Glutamatergic neuron (in vitro differentiated cells): ENCODE data around the gene IFFO2. TPM values are rescaled to one million over a fixed set of nuclear protein-coding genes. Genes with fewer than 3 reads are reported as not detected.

Experiments used
- DNase-seq: peaks from one replicate; pipeline ENCODE4 v3.0.0; 2022
- H3K27ac Mint-ChIP-seq: one replicate; pipeline ENCODE4 v1.8.0; 2020; ENCODE audit warnings: mild to moderate bottlenecking, mixed read lengths, inconsistent platforms; ENCODE audit not compliant: unreplicated experiment
- H3K27me3 Mint-ChIP-seq: one replicate; pipeline ENCODE4 v1.8.0; 2020; ENCODE audit warnings: mild to moderate bottlenecking, moderate library complexity, mixed read lengths, inconsistent platforms; ENCODE audit not compliant: unreplicated experiment
- H3K36me3 Mint-ChIP-seq: one replicate; pipeline ENCODE4 v1.8.0; 2020; ENCODE audit warnings: mild to moderate bottlenecking, mixed read lengths, inconsistent platforms; ENCODE audit not compliant: unreplicated experiment
- H3K4me1 Mint-ChIP-seq: one replicate; pipeline ENCODE4 v1.8.0; 2020; ENCODE audit warnings: mild to moderate bottlenecking, low read depth, mixed read lengths, inconsistent platforms; ENCODE audit not compliant: unreplicated experiment
- H3K4me3 Mint-ChIP-seq: one replicate; pipeline ENCODE4 v1.8.0; 2020; ENCODE audit warnings: mild to moderate bottlenecking, mixed read lengths, inconsistent platforms; ENCODE audit not compliant: unreplicated experiment
- H3K9me3 Mint-ChIP-seq: one replicate; pipeline ENCODE4 v1.8.0; 2020; ENCODE audit warnings: mild to moderate bottlenecking, moderate library complexity, mixed read lengths, inconsistent platforms; ENCODE audit not compliant: unreplicated experiment
- total RNA-seq: library from RNA; stranded (reverse); fragmentation: NEBNext Ultra II Directional; extraction: Animal tissue kit (Norgen Biotek cat#: 25700); gene quantifications from one replicate; pipeline ENCODE4 v1.2.1, GENCODE V29; 2021; ENCODE audit not compliant: unreplicated experiment
- TF ChIP-seq, protein P1 (sequence below): fragments of 200-600 bp; sonication (generic); IDR thresholded peaks from one replicate; pipeline ENCODE4 v1.5.0; 2021; ENCODE audit not compliant: partially characterized antibody, unreplicated experiment

IFFO2 gene
- total RNA-seq, 1 donor from 2014 or later: 107 TPM

DNA sequence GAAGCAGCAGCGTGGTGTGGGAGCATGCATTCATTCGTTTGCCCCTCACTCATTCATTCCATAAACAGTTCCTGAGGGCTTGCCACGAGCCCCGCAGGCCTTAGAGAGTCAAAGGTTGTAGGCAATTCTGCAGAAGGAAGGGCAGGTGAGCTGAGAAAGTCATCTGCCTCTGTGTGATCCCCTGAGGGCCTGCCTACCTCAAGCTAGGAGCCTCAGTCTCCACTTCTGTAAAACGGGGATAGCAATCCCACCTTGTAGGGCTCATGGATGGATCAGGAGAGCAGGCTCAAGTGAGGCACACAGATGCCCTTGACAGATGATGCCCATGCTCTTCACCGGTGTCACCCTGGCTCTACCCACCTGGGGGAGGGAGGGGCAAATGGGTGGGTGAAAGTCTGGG, 27.5 kb downstream of the IFFO2 start:
- peaks cover 25% of the 10 kb centered on the region for H3K9me3 Mint-ChIP-seq
- H3K4me3 Mint-ChIP-seq: no peak overlapping the region
- no peak overlapping the region for H3K27ac Mint-ChIP-seq

DNA sequence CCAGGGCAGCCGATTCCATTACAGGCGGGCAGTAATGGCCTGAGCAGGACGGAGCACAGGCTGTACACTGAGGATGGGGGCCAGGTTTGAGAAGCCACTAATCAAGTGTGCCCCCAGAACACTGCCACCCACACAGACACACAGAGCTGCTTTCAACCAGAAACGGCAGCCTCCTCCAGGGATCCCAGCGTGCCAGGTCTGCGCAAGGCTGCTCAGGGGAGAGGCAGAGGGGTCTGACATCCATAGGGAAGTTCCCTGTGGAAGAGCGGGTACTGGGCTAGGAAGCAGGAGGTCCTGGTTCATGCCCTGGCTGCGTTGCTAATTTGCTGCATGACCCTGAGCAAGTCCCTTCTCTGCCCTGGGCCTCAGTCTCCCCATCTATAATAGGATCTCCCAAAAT, 28.1 kb downstream of the IFFO2 start:
- no peak overlapping the region for H3K4me3 Mint-ChIP-seq

More for the DNA sequence above, 27.5 kb downstream of the IFFO2 start:
- TF ChIP-seq, protein P1, sequence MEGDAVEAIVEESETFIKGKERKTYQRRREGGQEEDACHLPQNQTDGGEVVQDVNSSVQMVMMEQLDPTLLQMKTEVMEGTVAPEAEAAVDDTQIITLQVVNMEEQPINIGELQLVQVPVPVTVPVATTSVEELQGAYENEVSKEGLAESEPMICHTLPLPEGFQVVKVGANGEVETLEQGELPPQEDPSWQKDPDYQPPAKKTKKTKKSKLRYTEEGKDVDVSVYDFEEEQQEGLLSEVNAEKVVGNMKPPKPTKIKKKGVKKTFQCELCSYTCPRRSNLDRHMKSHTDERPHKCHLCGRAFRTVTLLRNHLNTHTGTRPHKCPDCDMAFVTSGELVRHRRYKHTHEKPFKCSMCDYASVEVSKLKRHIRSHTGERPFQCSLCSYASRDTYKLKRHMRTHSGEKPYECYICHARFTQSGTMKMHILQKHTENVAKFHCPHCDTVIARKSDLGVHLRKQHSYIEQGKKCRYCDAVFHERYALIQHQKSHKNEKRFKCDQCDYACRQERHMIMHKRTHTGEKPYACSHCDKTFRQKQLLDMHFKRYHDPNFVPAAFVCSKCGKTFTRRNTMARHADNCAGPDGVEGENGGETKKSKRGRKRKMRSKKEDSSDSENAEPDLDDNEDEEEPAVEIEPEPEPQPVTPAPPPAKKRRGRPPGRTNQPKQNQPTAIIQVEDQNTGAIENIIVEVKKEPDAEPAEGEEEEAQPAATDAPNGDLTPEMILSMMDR: no peak
- no peaks in the 10 kb centered on the region for H3K36me3 Mint-ChIP-seq
- DNase-seq: no peak
- peaks cover 52% of the 10 kb centered on the region for H3K4me1 Mint-ChIP-seq
- peaks cover 25% of the 10 kb centered on the region for H3K27me3 Mint-ChIP-seq

DNA sequence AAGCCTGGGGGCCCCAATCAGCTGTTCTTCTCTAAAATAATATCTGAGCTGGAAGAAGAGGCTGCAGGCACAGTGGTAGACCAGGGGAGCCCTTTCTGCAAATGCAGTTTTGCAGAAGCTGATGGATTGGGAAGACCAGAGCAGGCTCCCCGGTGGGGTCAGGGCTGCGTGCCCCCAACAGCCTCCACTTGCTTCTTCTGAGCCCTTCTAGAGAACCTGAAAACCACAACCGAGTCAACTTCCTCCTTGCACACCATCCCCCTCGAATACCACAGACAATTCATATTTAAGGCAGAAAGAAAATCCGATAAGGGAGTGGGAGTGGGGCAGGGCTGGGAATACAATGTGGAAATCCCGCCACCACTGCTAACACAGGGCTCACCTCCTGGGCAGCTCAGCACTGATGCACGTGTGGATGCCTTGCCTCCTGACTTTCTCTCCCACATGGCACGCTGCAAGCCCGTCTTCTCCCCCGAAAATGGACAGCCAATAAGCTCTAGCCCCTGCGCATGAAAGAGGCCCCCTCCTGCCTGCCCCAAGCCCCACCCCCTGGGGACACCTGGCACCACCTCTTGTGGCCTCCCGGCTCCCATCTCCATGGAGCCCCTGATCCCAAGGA, 28.7 kb downstream of the IFFO2 start:
- TF ChIP-seq, protein P1: no peak

More for the DNA sequence above, 28.1 kb downstream of the IFFO2 start:
- Mint-ChIP-seq H3K9me3 (peaks cover 30% of the 10 kb centered on the region), H3K4me1 (peaks cover 56% of the 10 kb centered on the region), H3K27me3 (peaks cover 29% of the 10 kb centered on the region), H3K36me3 (no peaks in the 10 kb centered on the region), H3K27ac (no peak overlapping the region)
- TF ChIP-seq, protein P1: no peak
- no peak for DNase-seq

DNA sequence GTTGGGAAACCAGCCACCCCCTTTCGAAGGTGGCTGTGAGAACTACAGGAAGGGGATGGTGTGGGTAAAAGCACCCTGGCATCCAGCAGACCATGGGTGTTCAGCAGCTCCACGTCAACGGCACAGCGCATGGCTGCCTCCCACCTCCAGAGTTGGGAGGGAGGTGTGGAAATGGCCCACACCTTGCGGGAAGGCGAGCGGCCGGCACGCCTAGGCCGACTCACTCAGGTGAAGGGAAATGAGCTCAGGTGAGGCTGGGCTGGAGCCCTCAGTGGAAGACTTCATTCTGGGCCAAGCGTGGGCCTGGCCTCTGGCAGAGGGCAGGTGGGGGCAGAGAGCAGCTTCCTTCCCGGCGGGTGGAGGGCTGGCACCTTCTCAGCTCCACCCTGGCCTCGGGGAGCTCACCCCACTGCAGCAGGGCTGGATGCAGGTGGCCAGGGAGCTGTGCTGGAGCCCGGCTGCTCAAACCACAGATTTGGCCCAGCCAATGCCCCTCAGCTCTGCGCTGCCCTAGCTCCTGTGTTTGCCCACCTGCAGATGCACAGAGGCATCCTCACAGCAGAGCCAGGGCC, 29.3 kb downstream of the IFFO2 start:
- H3K9me3 Mint-ChIP-seq: peaks cover 38% of the 10 kb centered on the region
- no peak for DNase-seq
- H3K36me3 Mint-ChIP-seq: no peaks in the 10 kb centered on the region
- H3K4me3 Mint-ChIP-seq: no peak overlapping the region
- TF ChIP-seq, protein P1: no peak
- peak overlapping the region; percentile 28 for H3K27ac Mint-ChIP-seq
- H3K27me3 Mint-ChIP-seq: peaks cover 29% of the 10 kb centered on the region
- H3K4me1 Mint-ChIP-seq: peaks cover 60% of the 10 kb centered on the region

More for the DNA sequence above, 28.7 kb downstream of the IFFO2 start:
- H3K27me3 Mint-ChIP-seq: peaks cover 32% of the 10 kb centered on the region
- peak overlapping the region; percentile 70 for H3K27ac Mint-ChIP-seq
- DNase-seq: no peak
- peaks cover 61% of the 10 kb centered on the region for H3K4me1 Mint-ChIP-seq
- no peaks in the 10 kb centered on the region for H3K36me3 Mint-ChIP-seq
- H3K9me3 Mint-ChIP-seq: peaks cover 37% of the 10 kb centered on the region
- H3K4me3 Mint-ChIP-seq: peak overlapping the region; percentile 61
